Tibial artery (tissue), 4 donors: ENCODE measurements around the gene CD109.

Experiments
- DNase-seq, 2 donors: peaks; one replicate each; pipeline ENCODE4 v3.0.0-alpha.2; 2019
- H3K27ac ChIP-seq, 2 donors: fragments of 200-600 bp; sonication (generic) in 1 of 2; 1 replicate in 1 of 2; 2 replicates in 1 of 2; pipeline ENCODE4 v1.5.1; 2018 to 2019; ENCODE audit warnings: mild to moderate bottlenecking in 1 of 2
- H3K27me3 ChIP-seq, 2 donors: fragments of 200-600 bp; sonication (generic) in 1 of 2; one replicate each; pipeline versions ENCODE4 v1.5.1 to v1.6.0; 2016 to 2019
- H3K36me3 ChIP-seq, 3 donors: fragments of 200-600 bp; sonication (generic) in 2 of 3; one replicate each; pipeline ENCODE4 v1.5.1; 2016 to 2019; ENCODE audit warnings: mild to moderate bottlenecking in 2 of 3
- H3K4me1 ChIP-seq, 4 donors: fragments of 200-600 bp; sonication (generic) in 2 of 4; 1 replicate in 3 of 4; 2 replicates in 1 of 4; pipeline ENCODE4 v1.5.1; 2016 to 2019
- H3K4me3 ChIP-seq, 2 donors: fragments of 200-600 bp; sonication (generic) in 1 of 2; 1 replicate in 1 of 2; 2 replicates in 1 of 2; pipeline ENCODE4 v1.5.1; 2018 to 2019; ENCODE audit warnings: mild to moderate bottlenecking in 2 of 2
- H3K9me3 ChIP-seq, 3 donors: fragments of 200-600 bp; sonication (generic) in 1 of 3; one replicate each; pipeline ENCODE4 v1.5.1; 2016 to 2019
- CTCF ChIP-seq, 2 experiments: fragments of 200-600 bp in 1 of 2; fragments of 450-650 bp in 1 of 2; IDR thresholded peaks; one replicate each; pipeline ENCODE4 v1.5.1; 2017 to 2019; ENCODE audit warnings: antibody characterized with exemption in 2 of 2, mild to moderate bottlenecking in 1 of 2, moderate library complexity in 1 of 2
- intact Hi-C: fragments of 100-400 bp; cut with DNase I; formaldehyde crosslinking; loops from one replicate; pipeline ENCODE4 v1.15.0; 2023; ENCODE audit warnings: low total_unique reads

CD109 gene

GRCh38 chr6:73691512-73691911 lies 4.5 kb upstream of the CD109 start:
- Histone ChIP-seq H3K4me3 (no peak overlapping the region), H3K36me3 (no peaks in the 10 kb centered on the region), H3K27ac (no peak overlapping the region), H3K4me1 (peaks cover 0 to 11% (median 9%) of the 10 kb centered on the region in 4 donors), H3K27me3 (no peaks in the 10 kb centered on the region), H3K9me3 (no peaks in the 10 kb centered on the region)
- intact Hi-C loops, result no loop called here
- TF ChIP-seq CTCF (IDR thresholded peaks at IDR 0.05), result no peak
- no peak for DNase-seq

GRCh38 chr6:73694711-73695411 lies 1.1 kb upstream of the CD109 start:
- Histone ChIP-seq H3K9me3 (no peaks in the 10 kb centered on the region), H3K4me3 (peak overlapping the region; percentile 62 to 63), H3K27me3 (no peaks in the 10 kb centered on the region), H3K36me3 (no peaks in the 10 kb centered on the region), H3K4me1 (peaks cover 0 to 24% (median 16%) of the 10 kb centered on the region in 4 donors), H3K27ac (peak overlapping the region; percentile 76 to 84)
- intact Hi-C loops, result no loop called here
- no peak for TF ChIP-seq CTCF (IDR thresholded peaks at IDR 0.05)
- DNase-seq, result no peak

- intact Hi-C loops, result no loop called here
- H3K27ac ChIP-seq, result no peak overlapping the region
- H3K4me3 ChIP-seq, result peak overlapping the region; percentile 62 to 63
Observed at GRCh38 chr6:73696966-73697655, 1.1 kb downstream of the CD109 start.

GRCh38 chr6:73699676-73700459 lies 3.9 kb downstream of the CD109 start:
- no peak for DNase-seq
- H3K27ac ChIP-seq, result no peak overlapping the region
- H3K4me3 ChIP-seq, result no peak overlapping the region
- H3K4me1 ChIP-seq, result peaks cover 0 to 25% (median 12%) of the 10 kb centered on the region in 4 donors
- no peak for TF ChIP-seq CTCF (IDR thresholded peaks at IDR 0.05)
- no peaks in the 10 kb centered on the region for H3K36me3 ChIP-seq
- intact Hi-C loops, result no loop called here
- no peaks in the 10 kb centered on the region for H3K9me3 ChIP-seq
- H3K27me3 ChIP-seq, result no peaks in the 10 kb centered on the region

More at GRCh38 chr6:73696966-73697655, 1.1 kb downstream of the CD109 start:
- no peak for TF ChIP-seq CTCF (IDR thresholded peaks at IDR 0.05)
- DNase-seq, result no peak
- no peaks in the 10 kb centered on the region for H3K27me3 ChIP-seq
- peaks cover 0 to 24% (median 16%) of the 10 kb centered on the region in 4 donors for H3K4me1 ChIP-seq
- no peaks in the 10 kb centered on the region for H3K9me3 ChIP-seq
- no peaks in the 10 kb centered on the region for H3K36me3 ChIP-seq

GRCh38 chr6:73702444-73702843 lies 6.4 kb downstream of the CD109 start:
- no peaks in the 10 kb centered on the region for H3K9me3 ChIP-seq
- H3K36me3 ChIP-seq, result no peaks in the 10 kb centered on the region
- H3K27ac ChIP-seq, result no peak overlapping the region
- H3K4me1 ChIP-seq, result peaks cover 0 to 11% (median under 1%) of the 10 kb centered on the region in 4 donors
- intact Hi-C loops, result no loop called here
- TF ChIP-seq CTCF (IDR thresholded peaks at IDR 0.05), result no peak
- no peak overlapping the region for H3K4me3 ChIP-seq
- DNase-seq, result no peak
- H3K27me3 ChIP-seq, result no peaks in the 10 kb centered on the region
